ENCODE data around the gene CSNK1A1L. TPM values are rescaled to one million over a fixed set of nuclear protein-coding genes. Genes with fewer than 3 reads are reported as not detected.

CSNK1A1L gene
- total and polyA plus RNA-seq, 2 of the 4 experiments (the other 2 are of a cell fraction), result not detected

DNA sequence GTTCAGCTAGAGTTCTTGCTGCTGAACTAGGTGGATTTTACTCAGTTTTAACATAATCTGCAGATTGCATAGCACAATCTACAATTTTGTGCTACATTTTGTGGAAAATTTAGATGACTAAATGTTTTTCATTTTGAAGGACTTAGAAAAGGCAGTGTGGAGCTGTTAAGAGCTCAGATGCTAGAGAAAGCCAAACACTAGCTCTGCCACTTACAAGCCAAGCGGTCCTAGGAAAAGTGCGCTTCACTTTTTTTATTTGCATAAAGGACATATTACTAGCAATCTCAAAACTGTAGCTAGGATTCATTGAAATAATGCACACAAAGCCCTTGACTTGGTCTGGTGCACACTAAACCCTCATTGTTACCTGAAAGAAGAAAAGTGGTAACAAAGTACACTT is 8.1 kb upstream of the CSNK1A1L start:
- Histone ChIP-seq H2BK20ac (ENCODE audit: low read depth, low read length) (no peak overlapping the region), H3K4me3 (ENCODE audit: insufficient read depth, low read depth, low read length) (no peak overlapping the region), H3K27me3 (ENCODE audit: control insufficient read depth, insufficient read depth, low read length) (no peaks in the 10 kb centered on the region), H3K4me2 (ENCODE audit: low read depth, low read length) (no peak overlapping the region), H3K4ac (ENCODE audit: low read depth, low read length) (no peak overlapping the region), H3K9ac (ENCODE audit: low read depth, low read length) (no peak overlapping the region), H2AFZ (replicated peaks; ENCODE audit: low read length, poor library complexity) (no peak overlapping the region), H3K9me3 (ENCODE audit: control insufficient read depth, insufficient read depth, low read length) (no peaks in the 10 kb centered on the region), H3K23ac (ENCODE audit: low read depth, low read length) (no peak overlapping the region), H4K5ac (ENCODE audit: low read depth, low read length) (no peak overlapping the region), H3K27ac (ENCODE audit: insufficient read depth, low read length) (no peak overlapping the region), H3K14ac (replicated peaks; ENCODE audit: low read depth, low read length) (no peak overlapping the region), H2AK9ac (replicated peaks; ENCODE audit: low read depth, low read length, poor library complexity) (no peak overlapping the region), H2AK5ac (ENCODE audit: low read depth, low read length) (no peak overlapping the region), H4K8ac (ENCODE audit: low read depth in 2 of 2, low read length in 2 of 2) (no peak overlapping the region), H4K91ac (ENCODE audit: insufficient read depth, low read depth, low read length) (no peak overlapping the region), H3K79me1 (ENCODE audit: low read depth in 1 of 2, low read length in 2 of 2) (no peaks in the 10 kb centered on the region), H2BK15ac (ENCODE audit: low read depth, low read length) (no peak overlapping the region), H2BK5ac (ENCODE audit: low read depth, low read length, poor library complexity, severe bottlenecking) (no peak overlapping the region), H3K9me1 (ENCODE audit: insufficient read depth, low read length) (no peaks in the 10 kb centered on the region), H3K36me3 (ENCODE audit: control insufficient read depth, insufficient read depth, low read length) (no peaks in the 10 kb centered on the region), H4K20me1 (ENCODE audit: insufficient read depth, low read length) (no peaks in the 10 kb centered on the region), H3K18ac (ENCODE audit: low read depth, low read length) (no peak overlapping the region), H2BK120ac (ENCODE audit: low read depth, low read length) (no peak overlapping the region), H3K56ac (ENCODE audit: extremely low read depth, insufficient read depth, low read length) (no peak overlapping the region), H3K4me1 (ENCODE audit: control insufficient read depth, insufficient read depth, low read length) (no peaks in the 10 kb centered on the region)
- POLR2A ChIA-PET (ENCODE audit: unreplicated experiment), result no interaction called here
- CTCF ChIA-PET, result interaction anchor here (0.7 kb wide), 1 partner anchor 64 kb away, joined by 3 read pairs; no protein-coding TSS in a partner anchor
- ATAC-seq (ENCODE audit: low read depth) (no peak), DNase-seq (no peak)
- TF ChIP-seq, protein P1, sequence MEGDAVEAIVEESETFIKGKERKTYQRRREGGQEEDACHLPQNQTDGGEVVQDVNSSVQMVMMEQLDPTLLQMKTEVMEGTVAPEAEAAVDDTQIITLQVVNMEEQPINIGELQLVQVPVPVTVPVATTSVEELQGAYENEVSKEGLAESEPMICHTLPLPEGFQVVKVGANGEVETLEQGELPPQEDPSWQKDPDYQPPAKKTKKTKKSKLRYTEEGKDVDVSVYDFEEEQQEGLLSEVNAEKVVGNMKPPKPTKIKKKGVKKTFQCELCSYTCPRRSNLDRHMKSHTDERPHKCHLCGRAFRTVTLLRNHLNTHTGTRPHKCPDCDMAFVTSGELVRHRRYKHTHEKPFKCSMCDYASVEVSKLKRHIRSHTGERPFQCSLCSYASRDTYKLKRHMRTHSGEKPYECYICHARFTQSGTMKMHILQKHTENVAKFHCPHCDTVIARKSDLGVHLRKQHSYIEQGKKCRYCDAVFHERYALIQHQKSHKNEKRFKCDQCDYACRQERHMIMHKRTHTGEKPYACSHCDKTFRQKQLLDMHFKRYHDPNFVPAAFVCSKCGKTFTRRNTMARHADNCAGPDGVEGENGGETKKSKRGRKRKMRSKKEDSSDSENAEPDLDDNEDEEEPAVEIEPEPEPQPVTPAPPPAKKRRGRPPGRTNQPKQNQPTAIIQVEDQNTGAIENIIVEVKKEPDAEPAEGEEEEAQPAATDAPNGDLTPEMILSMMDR (conservative IDR thresholded peaks at IDR 0.05; ENCODE audit: low read depth, low read length), result no peak
- TF ChIP-seq, protein P2, sequence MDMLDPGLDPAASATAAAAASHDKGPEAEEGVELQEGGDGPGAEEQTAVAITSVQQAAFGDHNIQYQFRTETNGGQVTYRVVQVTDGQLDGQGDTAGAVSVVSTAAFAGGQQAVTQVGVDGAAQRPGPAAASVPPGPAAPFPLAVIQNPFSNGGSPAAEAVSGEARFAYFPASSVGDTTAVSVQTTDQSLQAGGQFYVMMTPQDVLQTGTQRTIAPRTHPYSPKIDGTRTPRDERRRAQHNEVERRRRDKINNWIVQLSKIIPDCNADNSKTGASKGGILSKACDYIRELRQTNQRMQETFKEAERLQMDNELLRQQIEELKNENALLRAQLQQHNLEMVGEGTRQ (IDR thresholded peaks at IDR 0.05; ENCODE audit: low read depth, low read length), result no peak
- TF ChIP-seq POLR2A (IDR thresholded peaks at IDR 0.05; ENCODE audit: low read depth, low read length) (no peak), RFX5 (IDR thresholded peaks at IDR 0.05; ENCODE audit: low read depth, low read length) (no peak), MAFK (IDR thresholded peaks at IDR 0.05; ENCODE audit: low read depth, low read length) (no peak), NFE2L2 (IDR thresholded peaks at IDR 0.05; ENCODE audit: low read depth, low read length) (no peak), MAZ (IDR thresholded peaks at IDR 0.05; ENCODE audit: borderline replicate concordance, low read depth, low read length) (no peak), RCOR1 (IDR thresholded peaks at IDR 0.05; ENCODE audit: insufficient replicate concordance, low read length) (no peak), BHLHE40 (IDR thresholded peaks at IDR 0.05; ENCODE audit: low read depth, low read length) (no peak), CEBPB (IDR thresholded peaks at IDR 0.05; ENCODE audit: low read depth, low read length) (no peak), SMC3 (IDR thresholded peaks at IDR 0.05; ENCODE audit: low read depth, low read length) (no peak), MXI1 (IDR thresholded peaks at IDR 0.05; ENCODE audit: borderline replicate concordance, low read depth, low read length) (no peak), FOS (IDR thresholded peaks at IDR 0.05; ENCODE audit: low read depth, low read length) (no peak), RAD21 (IDR thresholded peaks at IDR 0.05; ENCODE audit: low read length) (no peak), CHD1 (IDR thresholded peaks at IDR 0.05; ENCODE audit: low read depth, low read length) (no peak)
- TF ChIP-seq, protein P3, sequence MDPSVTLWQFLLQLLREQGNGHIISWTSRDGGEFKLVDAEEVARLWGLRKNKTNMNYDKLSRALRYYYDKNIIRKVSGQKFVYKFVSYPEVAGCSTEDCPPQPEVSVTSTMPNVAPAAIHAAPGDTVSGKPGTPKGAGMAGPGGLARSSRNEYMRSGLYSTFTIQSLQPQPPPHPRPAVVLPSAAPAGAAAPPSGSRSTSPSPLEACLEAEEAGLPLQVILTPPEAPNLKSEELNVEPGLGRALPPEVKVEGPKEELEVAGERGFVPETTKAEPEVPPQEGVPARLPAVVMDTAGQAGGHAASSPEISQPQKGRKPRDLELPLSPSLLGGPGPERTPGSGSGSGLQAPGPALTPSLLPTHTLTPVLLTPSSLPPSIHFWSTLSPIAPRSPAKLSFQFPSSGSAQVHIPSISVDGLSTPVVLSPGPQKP (IDR thresholded peaks at IDR 0.05; ENCODE audit: borderline replicate concordance, low read depth, low read length), result no peak
- no TSS peak for BruUV-seq (replicated peaks)
- in situ Hi-C loops (cut with MboI; ENCODE audit: low sequenced_read_pairs), result loop anchor here (5.0 kb wide), 1 partner anchor 484 kb away; the partner anchor contains the start of gene POSTN
- WGBS, 2 experiments (ENCODE audit: extremely low coverage in 2 of 2, insufficient read length in 1 of 2), result no CpG with 5 or more reads among the region's 2 CpGs
- dilution Hi-C loops (cut with HindIII; ENCODE audit: low sequenced_read_pairs, unreplicated experiment), result no loop called here
- intact Hi-C loops (cut with micrococcal nuclease), result no loop called here

Measured in IMR-90 (cell line).